T-helper 2 cell (primary cell): Measurements from ENCODE around the gene SLC6A4.
"Not testable (repeated sequence)": the region's sequence is repeated elsewhere in the genome, so short reads cannot be mapped to it uniquely, and the experiment has no call there.

ENCODE experiments used
- DNase-seq, 5 experiments: peaks; one replicate each; pipeline versions ENCODE4 v3.0.0 to v3.0.0-alpha.2; 2012 to 2022

Gene SLC6A4

DNA sequence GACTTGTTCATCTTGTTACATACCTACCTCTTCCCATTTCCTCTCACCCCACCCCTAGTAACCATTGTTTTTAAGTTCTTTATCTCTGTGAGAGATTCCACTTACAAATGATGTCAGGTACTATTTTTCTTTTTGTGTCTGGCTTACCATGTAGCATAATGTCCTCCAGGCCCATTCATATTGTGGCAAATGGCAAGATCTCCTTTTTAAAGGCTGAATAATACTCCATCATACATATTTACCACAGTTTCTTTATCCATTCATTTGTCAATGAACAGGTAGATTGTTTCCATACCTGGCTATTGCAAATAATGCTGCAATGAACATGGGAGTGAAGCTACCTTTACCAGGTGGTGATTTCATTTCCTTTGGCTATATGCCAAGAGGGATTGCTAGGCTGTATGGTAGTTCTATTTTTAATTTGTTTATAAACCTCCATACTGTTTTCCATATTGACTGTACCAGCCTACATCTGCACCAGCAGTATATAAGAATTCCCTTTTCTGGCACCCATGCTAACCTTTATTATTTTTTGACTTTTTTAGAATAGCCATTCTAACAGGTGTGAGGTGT is 65.0 kb downstream of the SLC6A4 start:
- no peak for DNase-seq

DNA sequence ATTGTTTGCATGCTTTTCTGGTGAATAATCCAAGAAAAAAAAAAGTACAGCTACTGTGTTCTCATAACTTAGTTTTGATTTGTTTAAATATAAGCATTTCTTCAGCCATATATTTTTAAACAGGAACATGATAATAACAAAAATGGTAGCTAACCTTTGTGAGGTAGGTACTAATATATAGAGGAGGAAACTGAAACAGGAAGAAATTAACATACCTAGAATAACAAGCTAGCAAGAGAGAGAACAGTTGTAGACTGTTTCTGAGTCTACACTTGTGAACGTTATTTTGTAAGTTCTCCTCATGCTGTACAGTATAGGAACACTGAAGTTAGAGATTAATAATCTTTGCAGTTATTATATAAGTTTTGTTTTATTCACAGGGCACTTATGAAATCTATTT is 69.5 kb downstream of the SLC6A4 start:
- no peak for DNase-seq

DNA sequence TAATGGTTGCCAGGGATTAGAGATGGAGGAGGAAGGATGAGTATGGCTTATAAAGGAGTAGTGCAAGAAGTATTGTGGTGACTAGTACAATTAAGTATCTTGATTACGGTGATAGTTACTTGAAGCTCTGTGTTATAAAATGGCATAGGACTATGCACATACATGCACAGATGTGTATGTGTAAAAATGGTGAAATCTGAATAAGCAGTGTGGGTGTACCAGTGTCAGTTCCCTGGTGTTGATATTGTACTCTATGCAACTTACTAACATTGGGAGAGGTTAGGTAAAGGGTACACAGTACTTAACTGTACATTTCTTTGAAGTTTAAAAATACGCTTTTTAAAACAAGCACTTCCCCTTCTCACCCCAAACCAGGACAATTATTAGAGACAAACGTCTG is 70.3 kb downstream of the SLC6A4 start:
- no peak for DNase-seq

DNA sequence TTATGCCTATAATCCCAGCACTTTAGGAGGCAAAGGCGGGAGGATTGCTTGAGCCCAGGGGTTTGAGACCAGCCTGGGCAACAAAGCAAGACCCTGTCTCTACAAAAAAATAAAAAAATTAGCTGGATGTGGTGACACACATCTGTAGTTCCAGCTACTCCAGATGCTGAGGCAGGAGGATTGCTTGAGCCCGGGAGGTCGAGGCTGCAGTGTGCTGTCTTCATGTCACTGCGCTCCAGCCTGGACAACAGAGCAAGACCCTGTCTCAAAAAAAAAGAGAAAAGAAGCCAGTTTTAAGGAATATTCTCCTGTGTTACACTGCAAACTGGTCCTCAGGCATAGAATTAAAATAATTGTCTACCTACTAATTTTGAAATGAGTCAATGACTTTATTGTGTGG is 71.0 kb downstream of the SLC6A4 start:
- DNase-seq, result no peak

DNA sequence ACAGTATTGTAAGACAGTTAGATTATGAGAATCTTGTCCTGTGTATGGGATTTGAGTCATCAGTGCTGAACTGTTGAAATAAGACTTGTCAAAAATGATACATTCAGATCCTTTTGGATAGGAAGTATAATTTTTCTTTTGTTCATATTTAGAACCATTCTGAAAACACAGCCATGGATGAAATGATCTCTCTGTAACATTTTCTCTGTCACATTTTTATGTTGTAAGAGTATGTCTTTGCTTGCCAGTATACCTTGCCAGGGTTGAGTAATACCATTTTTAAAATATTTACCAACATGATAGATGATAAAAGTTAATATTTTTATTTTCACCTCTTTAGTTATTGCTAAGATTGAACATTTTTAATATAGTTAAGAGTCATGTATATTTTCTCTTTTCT is 73.9 kb downstream of the SLC6A4 start:
- DNase-seq, result no peak

DNA sequence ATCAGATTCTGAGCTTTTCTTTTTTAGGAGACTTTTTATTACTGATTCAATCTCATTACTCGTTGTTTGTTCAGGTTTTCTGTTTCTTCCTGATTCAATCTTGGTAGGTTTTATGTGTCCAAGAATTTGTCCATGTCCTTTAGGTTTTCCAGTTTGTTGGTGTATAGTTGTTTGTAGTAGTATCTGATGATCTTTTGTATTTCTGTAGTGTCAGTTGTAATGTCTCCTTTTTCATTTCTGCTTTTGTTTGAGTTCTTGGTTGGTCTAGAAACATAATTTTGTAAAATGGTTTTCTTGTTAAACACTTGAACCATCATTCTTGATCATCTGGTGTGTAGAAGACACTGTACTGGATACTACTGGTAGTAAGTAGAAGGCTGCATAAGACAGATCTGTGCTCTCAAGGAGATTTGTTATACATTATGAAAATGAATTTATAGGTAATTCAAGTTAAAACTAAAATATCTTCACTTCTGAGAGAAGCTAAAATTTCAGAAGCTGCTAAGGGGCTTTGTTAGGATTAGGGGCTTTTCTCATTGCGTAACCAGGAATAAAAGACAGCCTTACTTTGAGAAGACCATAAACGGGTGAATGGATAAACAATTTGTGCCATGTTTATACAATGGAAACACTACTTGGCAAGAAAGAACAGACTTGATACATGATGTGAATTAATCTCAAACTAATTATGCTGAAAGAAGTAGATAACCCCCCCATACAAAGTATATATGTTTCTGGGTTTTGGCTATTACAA is 74.9 kb downstream of the SLC6A4 start:
- no peak for DNase-seq

DNA sequence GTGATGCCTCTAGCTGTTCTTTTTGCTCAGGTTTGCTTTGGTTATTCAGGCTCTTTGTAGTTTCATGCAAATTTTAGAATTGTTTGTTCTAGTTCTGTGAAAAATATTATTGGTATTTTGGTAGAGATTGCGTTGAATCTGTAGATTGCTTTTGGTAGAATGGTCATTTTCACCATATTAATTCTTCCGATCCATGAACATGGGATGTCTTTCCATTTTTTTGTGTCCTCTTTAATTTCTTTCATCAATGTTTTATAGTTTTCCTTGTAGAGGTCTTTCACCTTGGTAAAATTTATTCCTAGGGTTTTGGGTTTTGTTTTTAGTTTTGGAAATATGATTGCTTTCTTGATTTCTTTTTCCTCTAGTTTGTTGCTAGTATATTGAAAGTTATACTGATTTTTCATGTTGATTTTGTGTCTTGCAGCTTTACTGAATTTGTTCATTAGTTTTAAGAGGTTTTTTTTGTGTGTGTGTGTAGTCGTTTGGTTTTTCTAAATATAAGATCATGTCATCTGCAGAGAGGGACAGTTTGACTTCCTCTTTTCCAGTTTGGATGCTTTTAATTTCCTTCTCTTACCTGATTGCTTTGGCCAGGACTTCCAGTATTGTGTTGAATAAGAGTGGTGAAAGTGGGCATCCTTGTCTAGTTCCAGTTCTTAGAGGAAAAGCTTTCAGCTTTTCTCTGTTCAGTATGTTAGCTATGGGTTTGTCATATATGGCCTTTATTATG is 76.4 kb downstream of the SLC6A4 start:
- DNase-seq, result no peak

DNA sequence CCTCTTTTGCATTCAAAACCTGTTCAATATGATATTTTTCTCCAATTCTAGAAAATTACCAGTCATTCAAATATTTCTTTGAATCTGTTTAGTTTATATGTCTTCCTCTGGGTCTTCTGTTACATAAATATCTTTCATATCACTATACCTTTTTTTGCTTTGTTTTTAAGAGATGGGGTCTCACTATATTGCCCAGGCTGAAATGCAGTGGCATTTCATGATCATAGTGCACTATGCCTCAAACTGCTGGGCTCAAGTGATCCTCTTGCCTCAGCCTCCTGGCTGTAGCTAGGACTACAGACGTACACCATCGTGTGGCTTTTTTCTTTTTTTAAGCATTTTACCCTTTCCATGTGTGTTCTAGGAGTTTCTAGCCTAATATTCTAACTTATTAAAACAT is 80.1 kb downstream of the SLC6A4 start:
- no peak for DNase-seq

DNA sequence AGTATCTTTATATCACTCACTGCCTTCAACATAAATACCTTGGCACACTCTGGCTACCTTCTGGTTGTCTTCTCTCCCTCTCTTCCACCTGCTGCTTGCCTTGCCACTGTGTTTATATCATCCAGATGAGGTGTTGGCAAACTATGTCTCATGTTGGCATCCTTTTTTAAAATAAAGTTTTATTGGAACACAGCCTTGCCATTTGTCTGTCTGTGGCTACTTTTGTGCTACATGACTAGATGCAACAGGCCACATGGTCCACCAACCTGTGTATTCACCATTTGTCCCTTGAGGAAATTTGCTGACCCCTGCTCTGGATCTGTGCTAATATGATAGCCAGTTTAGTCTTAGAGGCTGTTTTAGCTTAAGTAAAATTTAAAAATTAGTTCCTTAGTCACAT is 82.0 kb downstream of the SLC6A4 start:
- DNase-seq, result no peak

DNA sequence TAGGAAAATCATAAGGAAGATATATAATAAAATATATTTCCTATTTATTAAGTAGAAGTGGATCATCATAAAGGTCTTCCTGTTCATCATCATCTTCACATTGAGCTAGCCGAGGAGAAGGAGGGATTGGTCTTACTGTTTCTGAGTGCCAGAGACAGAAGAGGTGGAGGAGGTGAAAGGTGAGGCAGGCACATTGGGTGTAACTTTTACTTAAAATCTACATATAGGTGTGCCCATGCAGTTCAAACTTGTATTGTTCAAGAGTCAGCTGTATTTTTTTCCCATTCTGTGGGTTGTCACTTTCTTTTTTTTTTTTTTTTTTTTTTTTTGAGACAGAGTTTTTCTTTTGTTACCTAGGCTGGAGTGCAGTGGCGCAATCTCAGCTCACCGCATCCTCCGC is 84.0 kb downstream of the SLC6A4 start:
- DNase-seq, result no peak

DNA sequence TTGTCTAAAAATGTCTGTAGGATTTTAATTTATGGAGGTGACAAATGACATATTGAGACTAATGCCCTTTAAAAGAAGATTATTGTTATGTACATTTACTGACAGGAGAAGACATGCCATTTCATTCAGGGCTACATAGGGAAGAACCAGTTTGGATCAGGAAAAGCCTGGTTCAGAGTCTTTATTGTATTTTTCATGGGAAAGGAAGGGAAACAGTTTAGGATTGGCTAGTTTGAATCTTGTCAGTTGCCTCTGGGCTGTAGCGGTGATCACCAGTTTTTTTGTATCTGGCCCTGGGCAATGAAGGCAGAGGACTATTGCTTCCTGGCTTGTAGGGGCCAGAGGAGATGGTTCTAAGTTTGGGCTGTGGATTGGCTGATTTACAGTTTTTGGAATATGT is 87.1 kb downstream of the SLC6A4 start:
- no peak for DNase-seq

DNA sequence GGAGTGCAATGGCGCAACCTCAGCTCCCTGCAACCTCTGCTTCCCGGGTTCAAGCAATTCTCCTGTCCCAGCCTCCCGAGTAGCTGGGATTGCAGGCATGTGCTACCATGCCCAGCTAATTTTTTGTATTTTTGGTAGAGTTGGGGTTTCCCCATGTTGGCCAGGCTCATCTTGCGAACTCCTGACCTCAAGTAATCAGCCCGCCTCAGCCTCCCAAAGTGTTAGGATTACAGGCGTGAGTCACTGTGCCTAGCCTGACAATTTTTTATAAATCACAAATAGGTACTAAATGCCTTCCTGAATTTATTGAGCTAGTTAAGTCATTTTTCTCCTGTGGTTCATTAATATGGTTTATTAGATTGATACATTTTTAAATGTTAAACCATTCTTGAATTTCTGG is 87.6 kb downstream of the SLC6A4 start:
- not testable (repeated sequence) for DNase-seq
